NCI-H82 treated with DMSO at 0.1 percent for 48 hours (cell line): ENCODE measurements around the gene CNPY1.
"Not testable (repeated sequence)": the region's sequence is repeated elsewhere in the genome, so short reads cannot be mapped to it uniquely, and the experiment has no call there.

Source experiments
- DNase-seq: peaks from one replicate; lab custom pipeline; 2025; ENCODE audit not compliant: unreplicated experiment; lab: John Stamatoyannopoulos, UW

The CNPY1 gene

DNA sequence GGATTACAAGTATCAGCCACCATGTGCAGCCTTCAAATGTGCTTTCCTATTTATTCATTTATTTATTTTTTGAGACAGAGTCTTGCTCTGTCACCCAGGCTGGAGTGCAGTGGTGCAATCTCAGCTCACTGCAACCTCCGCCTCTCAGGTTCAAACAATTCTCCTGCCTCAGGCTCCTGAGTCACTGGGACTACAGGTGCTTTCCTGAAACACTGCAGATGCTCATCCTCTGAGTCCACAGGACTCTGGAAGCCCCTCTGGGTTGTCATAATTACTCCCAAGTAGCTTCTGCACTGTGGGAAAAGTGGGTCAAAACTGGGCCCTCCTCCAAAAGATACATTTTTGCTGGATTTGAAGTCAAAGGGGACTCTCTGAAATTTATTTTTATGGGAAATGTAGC is at the start of gene CNPY1:
Gene CNPY1 (minus strand): TSS at position 111 of the 400 bp plus-strand sequence. CDS start 630 bp downstream, outside the sequence.
- DNase-seq, result not testable (repeated sequence)

DNA sequence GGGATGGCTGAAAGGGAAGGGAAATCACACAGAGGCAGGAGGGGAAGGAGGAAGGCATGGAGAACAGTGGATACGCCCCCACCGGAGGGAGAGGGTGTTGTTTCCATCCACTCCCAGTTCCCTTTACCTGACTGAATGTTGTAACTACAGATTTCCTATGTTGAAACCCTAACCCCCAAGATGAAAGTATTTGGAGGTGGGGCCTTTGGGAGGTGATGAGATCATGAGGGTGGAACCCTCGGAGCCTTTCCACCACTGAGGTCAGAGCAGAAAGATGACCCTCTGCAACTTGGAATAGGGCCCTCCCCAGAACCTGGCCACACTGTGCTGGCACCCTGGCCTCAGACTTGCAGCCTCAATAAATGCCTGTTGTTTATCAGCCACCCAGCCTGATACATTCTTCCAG is 48.6 kb upstream of the CNPY1 start:
- no peak for DNase-seq

DNA sequence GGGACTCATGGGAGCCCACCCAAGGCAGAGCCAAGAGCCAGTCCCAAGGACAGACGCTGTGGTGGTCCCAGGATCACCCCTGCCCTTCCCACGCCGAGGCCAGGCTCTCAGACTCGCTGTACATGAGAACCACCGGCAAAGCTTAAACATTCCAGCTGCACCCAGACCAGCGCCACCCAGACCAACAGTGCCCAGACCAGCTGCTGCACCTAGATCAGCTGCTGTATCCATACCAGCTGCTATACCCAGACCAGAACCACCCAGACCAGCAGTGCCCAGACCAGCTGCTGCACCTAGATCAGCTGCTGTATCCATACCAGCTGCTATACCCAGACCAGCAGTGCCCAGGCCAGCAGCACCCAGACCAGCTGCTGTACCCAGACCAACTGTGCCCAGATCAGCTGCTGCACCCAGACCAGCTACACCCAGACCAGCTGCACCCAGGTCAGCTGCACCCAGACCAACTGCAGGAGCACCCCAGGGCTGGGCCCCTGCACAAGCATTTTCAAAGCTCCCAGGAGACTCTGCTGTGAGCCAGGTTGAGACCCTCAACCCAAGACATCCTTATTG is 47.9 kb upstream of the CNPY1 start:
- no peak for DNase-seq

DNA sequence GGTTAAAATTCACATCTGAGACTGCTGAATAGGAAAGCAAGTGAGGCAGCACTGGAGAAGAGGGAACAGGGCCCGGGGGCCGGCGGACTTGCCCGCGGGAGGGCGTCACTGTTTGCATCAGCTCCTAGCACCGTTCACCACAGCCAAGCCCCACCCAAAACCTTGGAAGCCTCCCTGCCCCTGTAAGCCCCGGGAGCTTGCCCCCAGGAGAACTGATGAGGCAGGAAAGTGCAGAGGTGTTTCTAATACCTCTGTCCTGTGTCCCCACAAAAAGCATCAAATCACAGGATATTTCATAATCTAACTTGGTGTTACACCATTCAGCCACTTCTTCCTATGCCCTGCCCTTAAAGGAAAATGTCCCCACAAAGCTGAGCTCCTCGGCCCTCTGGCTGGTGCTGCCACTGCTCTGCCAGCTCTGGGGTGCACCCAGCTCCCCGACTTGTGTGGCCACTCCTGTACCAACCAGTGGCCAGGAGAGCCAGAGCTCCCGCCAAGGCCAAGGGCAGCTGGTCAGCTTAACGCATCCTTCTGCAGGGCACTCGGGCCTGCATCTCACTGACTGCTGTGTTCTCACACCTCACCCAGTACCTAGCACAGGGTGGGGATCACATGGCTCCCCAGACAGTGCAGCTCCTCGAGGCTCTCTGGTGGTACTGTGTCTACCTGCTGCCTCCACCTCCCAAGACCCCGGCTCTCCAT is 47.3 kb upstream of the CNPY1 start:
- DNase-seq, result no peak

DNA sequence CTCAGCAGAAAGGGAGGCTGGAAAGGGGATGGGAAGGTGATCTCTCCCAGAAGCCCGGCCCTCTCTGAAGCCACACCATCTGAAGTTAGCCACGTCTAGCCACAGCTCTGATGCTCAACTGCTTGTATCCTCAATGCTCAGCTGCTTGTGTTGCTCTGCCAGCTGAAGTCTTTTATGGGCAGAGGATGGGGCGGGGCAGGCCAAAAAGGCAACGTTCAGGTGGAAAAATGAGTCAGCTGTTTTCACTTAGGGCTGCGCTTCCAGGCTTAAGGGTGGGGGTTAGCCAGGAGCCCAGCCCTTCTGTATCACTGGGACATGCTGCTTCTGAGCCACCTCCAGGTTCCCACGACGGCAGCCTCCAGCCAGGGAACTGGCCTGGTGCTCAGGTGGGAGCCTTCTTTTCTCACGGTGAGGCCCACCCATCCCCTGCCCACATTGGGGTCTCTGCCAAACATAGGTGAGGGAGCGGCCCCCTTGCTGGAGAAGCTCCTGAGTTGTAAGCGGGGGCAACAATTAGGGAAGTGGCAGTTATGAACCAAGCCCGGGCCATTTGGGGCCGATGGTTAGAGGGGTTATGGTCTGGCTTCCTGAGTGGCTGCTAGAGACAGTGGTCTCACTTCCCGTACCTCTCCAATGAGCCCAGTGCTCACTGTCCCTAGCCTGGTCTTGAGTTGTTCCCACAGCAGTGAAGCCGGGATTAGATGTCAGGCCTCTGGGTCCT is 44.9 kb upstream of the CNPY1 start:
- no peak for DNase-seq

DNA sequence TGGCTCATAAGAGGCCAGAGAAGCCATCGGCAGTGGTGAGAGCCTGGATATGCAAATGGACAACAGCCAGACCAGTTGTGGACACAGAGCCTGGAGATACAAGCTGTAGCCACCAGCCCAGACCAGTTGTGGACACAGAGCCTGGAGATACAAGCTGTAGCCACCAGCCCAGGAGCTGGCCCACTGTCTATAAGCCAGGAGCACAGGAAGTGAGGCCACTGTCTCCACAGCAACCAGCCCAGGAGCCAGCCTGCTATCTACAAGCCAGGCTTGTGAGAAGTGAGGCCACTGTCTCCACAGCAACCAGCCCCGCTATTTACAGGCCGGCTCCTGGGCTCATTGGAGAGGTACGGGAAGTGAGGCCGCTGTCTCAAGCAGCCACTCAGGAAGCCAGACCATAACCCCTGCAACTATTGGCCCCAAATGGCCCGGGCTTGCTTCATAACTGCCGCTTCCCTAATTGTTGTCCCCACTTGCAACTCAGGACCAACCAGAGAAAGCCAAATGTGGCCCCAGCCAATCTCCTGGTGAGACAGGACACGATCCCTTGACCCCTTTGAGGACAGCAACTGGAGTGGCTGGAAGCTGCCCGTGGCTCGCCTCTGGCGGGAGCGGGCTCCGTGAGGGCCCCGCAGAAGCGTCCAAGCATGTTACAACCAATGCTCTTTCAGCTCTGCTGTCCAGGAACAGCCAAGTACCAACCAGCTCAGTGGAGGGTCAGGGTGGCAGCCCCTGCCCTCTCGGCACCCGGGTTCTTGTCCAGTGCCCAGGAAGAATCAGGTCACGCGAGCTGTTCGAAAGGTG is 44.1 kb upstream of the CNPY1 start:
- no peak for DNase-seq

DNA sequence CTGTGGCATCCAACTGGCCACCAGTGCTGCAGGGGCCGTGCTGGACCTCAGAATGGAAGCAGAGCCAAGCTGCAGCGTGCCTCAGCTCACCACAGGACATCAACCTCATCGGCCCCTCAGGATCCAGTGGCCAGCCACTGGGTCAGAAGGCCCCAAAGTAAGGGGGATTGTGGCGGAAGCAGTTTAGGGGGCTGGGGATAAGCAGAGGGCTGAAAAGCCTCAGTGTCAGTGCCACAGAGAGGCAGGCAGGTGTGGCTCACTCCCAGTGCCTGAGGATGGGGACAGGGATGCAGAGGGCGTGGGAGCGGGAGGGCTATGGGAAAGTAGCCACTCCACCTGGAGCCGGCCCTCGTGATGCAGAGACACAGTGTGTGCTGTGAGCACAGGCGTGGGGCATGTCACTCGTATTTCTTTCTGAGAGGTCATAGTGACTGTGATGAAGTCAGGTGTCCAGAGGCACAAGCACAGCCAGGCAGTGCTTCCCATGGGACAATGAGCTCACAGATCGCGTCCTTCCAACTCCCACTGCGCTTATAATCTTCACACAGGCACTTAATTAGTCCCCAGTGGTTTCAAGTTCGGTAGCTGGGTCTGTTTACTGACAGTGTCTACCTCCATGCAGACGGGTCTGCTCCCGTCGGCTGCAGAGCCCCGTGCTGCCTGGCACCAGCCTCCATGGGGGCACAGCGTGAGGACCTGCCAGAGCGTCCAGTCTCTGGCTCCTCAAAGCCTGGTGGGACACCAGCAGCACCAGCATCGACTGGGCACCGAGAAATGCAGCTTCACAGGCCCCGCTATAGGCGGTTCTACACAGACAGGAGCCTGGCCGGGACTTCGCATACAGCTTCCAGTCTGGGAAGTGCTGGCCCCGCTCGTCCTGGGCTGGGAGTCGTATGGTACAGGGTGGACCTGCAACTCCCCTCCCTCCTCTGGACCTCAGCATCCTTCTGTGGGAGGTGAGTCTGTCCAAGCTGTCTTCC is 42.9 kb upstream of the CNPY1 start:
- DNase-seq, result no peak

DNA sequence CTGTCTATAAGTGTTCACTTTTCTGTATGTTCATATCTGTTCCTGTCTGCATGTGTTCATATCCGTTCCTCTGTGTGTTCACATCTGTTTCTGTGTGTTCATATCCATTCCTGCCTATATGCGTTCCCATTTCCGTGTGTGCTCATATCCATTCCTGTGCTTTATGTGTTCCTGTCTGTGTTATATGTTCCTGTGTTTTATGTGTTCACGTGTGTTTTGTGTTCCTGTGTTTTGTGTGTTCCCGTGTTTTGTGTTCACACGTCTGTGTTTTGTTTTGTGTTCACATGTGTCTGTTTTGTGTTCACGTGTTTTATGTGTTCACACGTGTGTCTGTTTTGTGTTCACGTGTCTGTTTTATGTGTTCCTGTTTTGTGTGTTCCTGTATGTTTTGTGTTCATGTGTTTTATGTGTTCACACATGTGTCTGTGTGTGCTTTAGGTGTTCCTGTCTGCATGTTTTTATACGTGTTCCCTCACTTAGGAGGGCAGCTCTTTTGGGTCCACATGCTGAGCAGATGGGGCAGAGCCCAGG is 42.2 kb upstream of the CNPY1 start:
- DNase-seq, result no peak

DNA sequence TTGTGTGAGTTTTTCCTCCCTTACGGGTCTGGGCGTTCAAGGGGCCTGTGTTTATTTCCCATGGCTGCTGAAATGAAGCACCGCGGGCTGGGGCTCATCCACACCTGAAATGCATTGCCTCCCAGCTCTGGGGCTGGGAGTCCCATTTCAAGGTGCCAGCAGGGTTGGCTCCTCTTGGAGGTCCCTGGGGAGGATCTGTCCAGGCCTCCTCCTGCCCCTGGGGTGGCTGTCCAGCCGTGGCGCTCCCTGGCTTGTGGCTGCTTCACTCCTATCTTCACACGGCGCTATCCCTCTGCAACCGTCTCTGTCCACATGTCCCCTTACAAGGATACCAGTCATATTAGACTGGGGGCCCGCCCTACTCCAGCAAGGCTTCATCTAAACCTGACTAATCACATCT is 41.1 kb upstream of the CNPY1 start:
- no peak for DNase-seq

DNA sequence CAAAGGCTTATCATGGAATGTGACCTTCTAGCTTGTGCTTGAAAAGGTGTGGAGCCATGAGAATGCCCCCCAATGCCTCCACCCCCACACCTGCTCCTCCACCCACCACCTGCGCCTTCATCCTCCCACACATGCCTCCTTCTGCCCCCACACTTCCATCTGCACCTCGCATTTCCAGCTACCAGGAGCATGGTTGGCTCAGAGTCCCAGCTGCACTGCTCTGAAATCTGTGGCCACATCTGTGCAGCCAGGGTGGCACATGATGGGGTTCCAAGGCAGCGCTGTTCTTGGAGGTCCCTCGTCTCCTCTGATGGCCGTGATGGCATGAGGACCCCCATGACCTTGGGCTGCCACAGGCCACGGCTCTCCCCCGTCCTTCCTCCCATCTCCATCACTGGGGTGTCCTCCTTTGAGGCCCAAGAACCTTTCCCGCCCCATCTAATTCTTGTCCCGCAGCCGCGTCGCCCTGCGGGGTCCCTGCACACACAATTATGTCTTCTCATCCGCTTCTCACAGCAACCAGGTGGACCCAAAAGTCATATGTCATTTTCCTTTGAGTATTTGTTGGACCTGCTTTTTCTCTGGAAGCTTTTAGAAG is 40.6 kb upstream of the CNPY1 start:
- DNase-seq, result no peak

DNA sequence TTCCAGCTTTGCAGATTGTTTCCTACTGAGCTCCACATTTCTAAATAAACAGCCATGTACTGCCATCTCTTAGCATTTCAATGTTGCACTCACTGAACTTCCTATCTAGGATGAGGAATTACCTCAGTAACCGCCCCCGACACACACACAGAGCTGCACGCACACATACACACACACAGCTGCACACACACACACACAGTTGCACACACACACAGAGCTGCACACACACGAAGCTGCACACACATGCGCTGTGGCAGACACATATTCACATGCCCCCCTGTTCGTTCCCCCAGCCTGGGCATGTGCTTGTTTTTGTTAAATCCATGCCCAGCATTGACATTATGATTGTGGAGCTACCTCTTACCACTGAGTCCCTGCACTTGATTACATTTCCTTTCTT is 39.6 kb upstream of the CNPY1 start:
- DNase-seq, result no peak

DNA sequence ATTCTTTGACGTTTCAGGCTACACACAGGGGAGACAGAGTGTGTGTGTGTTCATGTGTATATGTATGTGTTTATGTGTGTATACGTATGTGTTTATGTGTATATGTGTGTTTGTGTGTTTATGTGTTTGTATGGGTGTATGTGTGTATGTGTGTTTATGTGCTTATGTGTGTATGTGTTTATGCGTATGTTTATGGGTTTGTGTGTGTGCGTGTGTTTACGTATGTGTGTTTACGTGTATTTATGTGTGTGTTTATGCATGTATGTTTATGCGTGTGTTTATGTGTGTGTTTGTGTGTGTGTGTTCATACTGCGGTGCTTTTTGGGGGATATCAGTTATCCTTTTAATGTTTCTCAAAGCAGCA is 39.2 kb upstream of the CNPY1 start:
- DNase-seq, result no peak

DNA sequence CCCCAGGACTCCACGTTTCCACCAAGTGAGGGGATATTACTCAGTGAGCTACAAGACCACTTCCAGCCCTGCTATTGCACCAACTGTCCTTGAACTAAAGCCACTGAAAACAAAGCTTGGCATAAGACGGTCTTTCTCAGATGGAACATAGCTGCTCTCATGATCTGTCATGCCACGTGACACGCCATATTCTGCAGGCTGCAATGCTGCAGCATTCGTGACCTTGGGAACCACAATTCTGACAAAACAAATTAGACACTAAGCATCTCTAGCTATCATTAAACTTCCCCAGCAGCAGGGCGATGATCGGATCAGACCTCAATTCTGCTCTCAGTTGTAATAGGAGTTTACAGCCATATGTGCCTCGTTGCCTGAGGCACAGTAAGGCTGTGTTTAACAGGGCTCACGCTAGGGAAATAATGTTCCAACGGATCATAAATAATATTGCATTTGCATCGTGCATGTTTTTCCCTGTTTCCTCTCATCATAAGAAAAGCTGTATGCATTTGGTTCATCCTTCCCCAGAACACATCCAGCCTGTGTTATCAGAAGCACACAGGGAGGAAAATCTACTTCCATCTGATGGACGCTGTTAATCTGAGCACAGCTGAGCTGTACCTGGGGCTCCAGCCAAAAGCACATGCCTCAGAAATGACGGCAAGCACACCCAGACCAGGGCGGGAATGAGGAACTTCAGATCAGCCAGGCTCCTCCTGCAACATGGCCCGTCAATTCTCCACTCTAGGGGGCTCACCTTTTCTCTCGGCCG is 38.6 kb upstream of the CNPY1 start:
- DNase-seq, result no peak

DNA sequence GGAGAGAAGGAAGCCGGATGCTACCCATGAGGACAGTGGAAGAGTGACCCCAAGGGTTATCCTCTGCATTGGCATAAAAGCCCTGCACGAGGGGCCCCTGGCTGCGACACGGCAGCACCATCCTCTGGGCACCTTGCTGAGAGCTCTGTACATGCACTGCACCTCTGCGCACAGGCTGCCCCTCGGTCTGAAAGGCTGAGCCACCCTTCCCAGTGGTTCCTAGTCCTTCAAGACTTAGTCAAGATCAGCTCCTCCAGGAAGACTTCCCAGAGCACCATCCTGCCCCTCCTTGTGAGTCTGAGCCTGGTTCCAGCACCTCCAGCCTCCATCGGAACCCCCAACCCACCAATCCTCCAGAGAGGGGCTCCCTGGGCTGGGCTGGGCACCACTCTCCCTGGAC is 37.9 kb upstream of the CNPY1 start:
- DNase-seq, result no peak

DNA sequence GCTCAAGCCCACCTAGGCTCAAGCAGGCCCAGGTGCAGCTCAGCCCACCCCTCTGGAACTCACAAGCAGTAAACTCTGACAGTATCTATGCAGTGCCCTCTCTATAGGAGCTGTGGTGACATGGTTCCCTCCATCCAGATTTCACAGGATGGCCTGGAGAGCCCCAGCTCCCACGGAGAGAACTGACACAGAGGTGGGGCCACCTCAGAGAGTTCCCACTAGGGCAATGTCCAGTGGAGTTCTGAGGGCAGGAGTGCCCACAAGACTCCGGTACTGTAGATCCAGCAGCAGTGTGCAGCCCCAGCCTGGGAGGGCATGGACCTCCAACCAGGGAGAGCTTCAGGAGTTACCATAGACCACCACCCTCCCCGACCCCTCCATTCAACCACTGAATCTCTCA is 37.3 kb upstream of the CNPY1 start:
- no peak for DNase-seq

DNA sequence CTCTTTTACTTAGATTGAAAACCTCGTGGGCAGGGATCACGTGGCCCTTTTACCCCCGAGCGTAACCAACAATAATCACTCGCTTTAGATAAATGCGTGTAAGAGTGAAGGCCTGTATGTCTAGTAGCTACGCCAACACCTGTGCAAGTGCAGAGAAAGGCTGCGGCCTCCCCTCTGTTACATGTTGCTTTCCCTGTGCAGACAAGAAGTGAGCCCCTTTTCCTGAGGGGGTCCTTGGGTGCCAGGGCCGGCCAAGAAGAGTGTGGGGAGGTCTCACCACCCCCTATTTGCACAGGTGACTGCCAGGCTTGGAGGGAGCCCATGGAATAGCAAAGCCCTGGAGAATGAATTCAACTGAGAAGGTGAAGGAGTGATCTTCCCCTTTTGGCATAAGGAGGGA is 35.6 kb upstream of the CNPY1 start:
- DNase-seq, result no peak

DNA sequence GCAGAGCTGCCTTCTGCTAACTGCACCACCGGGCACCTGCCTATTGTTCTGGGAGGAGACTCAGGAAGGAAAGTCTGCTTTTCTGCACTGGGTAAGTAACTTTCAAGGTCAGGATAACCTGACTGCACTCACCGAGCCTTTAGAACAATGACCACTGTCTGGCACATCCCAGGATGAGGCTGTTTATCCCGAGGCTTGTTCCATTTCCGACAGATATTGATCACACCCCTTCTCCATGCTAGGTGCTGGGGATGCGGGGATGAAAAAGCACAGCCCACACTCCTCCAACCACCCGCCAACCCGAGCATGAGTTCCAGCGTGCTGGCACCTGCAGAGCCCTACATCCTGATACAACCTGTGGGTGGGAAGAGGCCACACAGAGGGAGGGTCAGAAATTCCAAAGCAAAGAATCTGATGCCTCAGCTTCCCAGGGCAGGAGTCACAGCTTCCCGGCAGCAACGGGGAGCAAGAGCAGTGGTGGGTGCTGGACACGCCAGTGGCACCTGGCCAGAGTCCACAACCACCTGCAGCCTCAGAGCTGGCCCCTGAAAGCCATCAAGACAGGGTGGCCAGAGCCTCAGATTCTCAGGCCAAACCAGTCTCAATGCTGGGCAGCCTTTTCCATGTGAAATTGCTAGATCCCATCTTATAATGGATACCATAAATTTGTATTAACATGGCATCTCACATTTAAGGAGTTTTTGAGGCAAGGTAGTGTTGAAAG is 34.9 kb upstream of the CNPY1 start:
- no peak for DNase-seq

DNA sequence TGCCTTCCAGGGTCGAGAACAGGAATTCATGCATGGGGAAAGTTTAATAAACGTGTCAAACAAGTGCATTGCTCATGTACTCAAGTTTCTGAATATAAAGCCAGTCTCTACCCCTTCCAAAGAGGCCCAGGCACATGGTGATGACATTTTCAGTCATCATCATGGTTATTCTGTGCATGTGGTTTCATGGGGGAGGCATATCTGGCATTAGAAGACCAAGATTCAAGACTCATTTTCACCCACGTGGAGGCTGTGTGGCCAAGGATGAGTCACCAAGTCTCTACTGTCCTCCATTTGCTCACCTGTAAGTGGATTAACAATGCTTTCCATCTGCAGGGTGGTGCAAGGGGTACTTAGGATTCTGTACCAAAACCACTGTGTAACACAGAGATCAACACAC is 34.0 kb upstream of the CNPY1 start:
- DNase-seq, result no peak
